Liver (tissue), 10 donors: ENCODE results near the gene TMEM116. TPM values are rescaled to one million over a fixed set of nuclear protein-coding genes. Genes with fewer than 3 reads are reported as not detected.

Source experiments
- DNase-seq: peaks from one replicate; pipeline ENCODE4 v3.0.0-alpha.2; 2017; ENCODE audit warnings: low spot score
- H3K27ac ChIP-seq, 2 donors: one replicate each; pipeline ENCODE4 v1.7.0; 2013; ENCODE audit warnings: inconsistent platforms in 2 of 2, low read length in 2 of 2, control low read depth in 1 of 2, low read depth in 1 of 2, mild to moderate bottlenecking in 1 of 2
- H3K27me3 ChIP-seq, 4 donors: one replicate each; pipeline versions ENCODE4 v1.6.1 to v1.7.0; 2013; ENCODE audit warnings: low read length in 3 of 4, inconsistent platforms in 1 of 4, mild to moderate bottlenecking in 1 of 4, moderate library complexity in 1 of 4; ENCODE audit not compliant: control insufficient read depth in 4 of 4, insufficient read depth in 4 of 4
- H3K36me3 ChIP-seq, 4 donors: one replicate each; pipeline versions ENCODE4 v1.6.1 to v1.7.0; 2013; ENCODE audit warnings: low read length in 3 of 4, mild to moderate bottlenecking in 3 of 4, low read depth in 1 of 4, moderate library complexity in 1 of 4; ENCODE audit not compliant: control insufficient read depth in 4 of 4, insufficient read depth in 3 of 4
- H3K4me1 ChIP-seq, 4 donors: one replicate each; pipeline versions ENCODE4 v1.6.1 to v1.7.0; 2013; ENCODE audit warnings: low read length in 3 of 4, mild to moderate bottlenecking in 3 of 4, moderate library complexity in 1 of 4; ENCODE audit not compliant: control insufficient read depth in 4 of 4, insufficient read depth in 4 of 4
- H3K4me3 ChIP-seq, 3 donors: one replicate each; pipeline versions ENCODE4 v1.6.1 to v1.7.0; 2013; ENCODE audit warnings: low read length in 3 of 3, control low read depth in 1 of 3, low read depth in 1 of 3, mild to moderate bottlenecking in 1 of 3
- H3K9ac ChIP-seq, 2 donors: one replicate each; pipeline ENCODE4 v1.7.0; 2013; ENCODE audit warnings: low read length in 2 of 2, mild to moderate bottlenecking in 2 of 2, moderate library complexity in 2 of 2, control low read depth in 1 of 2, low read depth in 1 of 2
- H3K9me3 ChIP-seq, 4 donors: one replicate each; pipeline versions ENCODE4 v1.6.1 to v1.7.0; 2013; ENCODE audit warnings: low read length in 3 of 4; ENCODE audit not compliant: control insufficient read depth in 4 of 4
- EGR1 ChIP-seq, 2 donors: IDR thresholded peaks; 2 replicates each; pipeline ENCODE4 v1.6.1; 2016 to 2018; ENCODE audit warnings: antibody characterized with exemption in 2 of 2, low read depth in 2 of 2
- FOXA2 ChIP-seq: IDR thresholded peaks from 2 replicates; pipeline ENCODE4 v1.6.1; 2016; ENCODE audit warnings: antibody characterized with exemption
- GABPA ChIP-seq, 2 donors: IDR thresholded peaks in 1 of 2; conservative IDR thresholded peaks in 1 of 2; 2 replicates each; pipeline ENCODE4 v1.6.1; 2016; ENCODE audit warnings: antibody characterized with exemption in 2 of 2, mild to moderate bottlenecking in 1 of 2, moderate library complexity in 1 of 2
- HNF4A ChIP-seq, 2 donors: conservative IDR thresholded peaks; 2 replicates each; pipeline ENCODE4 v1.6.1; 2016; ENCODE audit warnings: antibody characterized with exemption in 2 of 2, mild to moderate bottlenecking in 2 of 2
- HNF4G ChIP-seq: IDR thresholded peaks from 2 replicates; pipeline ENCODE4 v1.6.1; 2016; ENCODE audit warnings: antibody characterized with exemption
- JUND ChIP-seq, 2 donors: IDR thresholded peaks; 2 replicates each; pipeline ENCODE4 v1.6.1; 2016; ENCODE audit warnings: antibody characterized with exemption in 2 of 2
- NR2F2 ChIP-seq: IDR thresholded peaks from 2 replicates; pipeline ENCODE4 v1.6.1; 2016; ENCODE audit warnings: antibody characterized with exemption
- SP1 ChIP-seq: IDR thresholded peaks from 2 replicates; pipeline ENCODE4 v1.6.1; 2018; ENCODE audit warnings: antibody characterized with exemption, mild to moderate bottlenecking
- TAF1 ChIP-seq: conservative IDR thresholded peaks from 2 replicates; pipeline ENCODE4 v1.6.1; 2016; ENCODE audit warnings: antibody characterized with exemption, mild to moderate bottlenecking
- WGBS: extraction: QIAGEN DNeasy Blood & Tissue Kit; methylation state at CpG from one replicate; pipeline ENCODE4 v1.1.7; 2013; 5-methylcytosine and 5-hydroxymethylcytosine counted together
- polyA plus RNA-seq, 2 donors: library from polyadenylated mRNA; stranded (reverse) in 1 of 2; unstranded in 1 of 2; fragments of 200-250 nt in 1 of 2; fragments of >200 nt in 1 of 2; fragmentation: Nextera tagmentation in 1 of 2; extraction: Ambion mirVana in 1 of 2; gene quantifications; one replicate each; pipeline versions ENCODE4 v1.2.1 to v1.2.3, GENCODE V29; 2013 to 2015
- small RNA-seq: library from RNA; depleted of rRNA; stranded (forward); fragments of <200 nt; gene quantifications from one replicate; pipeline ENCODE3, GENCODE V24; 2014
- total RNA-seq, 2 donors: library from RNA; depleted of rRNA; stranded (reverse); fragments of >200 nt; gene quantifications; one replicate each; pipeline ENCODE4 v1.2.3, GENCODE V29; 2014
- TF ChIP-seq, protein P1 (sequence below): IDR thresholded peaks from 2 replicates; pipeline ENCODE4 v1.6.1; 2016; ENCODE audit warnings: antibody characterized with exemption
- TF ChIP-seq, protein P2 (sequence below): IDR thresholded peaks from 2 replicates; pipeline ENCODE4 v1.6.1; 2016; ENCODE audit warnings: antibody characterized with exemption, mild to moderate bottlenecking
- donor health status: healthy.
- donor health status: healthy.
- donor health status: healthy.
- donor health status: healthy.
- donor health status: healthy.

The TMEM116 gene
- total and polyA plus RNA-seq, 4 donors: 4.9 to 11.6 (median 6.6) TPM

DNA sequence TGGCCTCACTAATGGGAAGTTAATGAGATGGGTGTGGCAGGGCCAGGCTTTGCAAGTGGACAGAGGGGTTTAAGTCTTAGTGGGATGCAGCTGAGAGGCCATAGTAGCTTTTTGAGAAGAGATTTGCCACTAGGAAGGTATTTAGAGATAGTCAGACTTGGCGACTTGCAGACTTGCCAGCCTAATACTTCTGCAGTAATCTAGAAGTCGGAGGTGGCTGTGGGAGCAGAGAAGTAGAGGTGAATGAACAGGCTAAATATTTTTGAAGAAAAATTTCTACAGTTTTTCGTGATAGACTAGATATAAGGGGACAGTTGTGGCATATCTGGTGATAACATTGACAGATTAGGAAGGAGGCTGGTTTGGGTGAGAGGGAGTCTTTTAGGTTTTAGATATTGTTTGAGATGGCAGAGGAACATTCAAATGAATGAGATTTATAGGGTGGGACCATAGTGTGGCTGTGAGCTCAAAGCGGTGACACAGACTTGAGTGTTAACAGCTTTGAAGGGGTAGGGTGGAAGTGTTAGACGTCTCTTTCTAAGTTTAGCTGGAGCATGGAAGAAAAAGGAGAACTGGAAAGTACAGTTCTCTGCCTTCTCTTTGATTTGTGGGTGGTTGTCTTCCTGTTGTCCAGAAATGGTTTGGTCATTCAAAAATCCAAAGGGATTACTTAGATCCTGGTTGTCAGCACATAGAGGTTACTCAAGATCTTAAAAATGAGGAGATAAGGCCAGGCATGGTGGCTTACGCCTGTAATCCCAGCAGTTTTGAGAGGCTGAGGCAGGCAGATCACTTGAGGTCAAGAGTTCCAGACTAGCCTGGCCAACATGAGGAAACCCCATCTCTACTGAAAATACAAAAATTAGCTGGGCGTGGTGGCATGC, 126.1 kb downstream of the TMEM116 start (continued):
- TF ChIP-seq JUND (IDR thresholded peaks at IDR 0.05) (no peak), TAF1 (no peak), HNF4A (conservative IDR thresholded peaks at IDR 0.05) (no peak)
- TF ChIP-seq, protein P1, sequence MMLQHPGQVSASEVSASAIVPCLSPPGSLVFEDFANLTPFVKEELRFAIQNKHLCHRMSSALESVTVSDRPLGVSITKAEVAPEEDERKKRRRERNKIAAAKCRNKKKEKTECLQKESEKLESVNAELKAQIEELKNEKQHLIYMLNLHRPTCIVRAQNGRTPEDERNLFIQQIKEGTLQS: no peak

DNA sequence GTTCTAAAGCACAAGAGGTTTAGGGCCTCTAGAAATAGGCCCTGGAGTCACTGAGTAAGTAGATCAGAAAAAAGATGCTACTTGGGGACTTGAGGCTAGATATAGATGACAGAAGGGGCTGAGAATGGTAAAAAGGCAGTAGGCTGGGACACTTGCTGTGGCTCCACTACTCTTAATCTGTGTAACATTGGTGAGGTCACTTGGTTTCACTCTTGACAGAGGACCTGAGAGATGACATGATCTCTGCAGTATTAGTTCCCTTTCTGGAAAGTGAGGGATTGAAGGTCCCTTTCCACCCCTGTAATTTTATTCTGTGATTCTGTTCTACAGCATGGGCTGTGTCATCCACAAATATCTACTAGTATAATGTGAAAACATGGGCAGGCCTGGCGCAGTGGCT, 131.2 kb downstream of the TMEM116 start:
- TF ChIP-seq HNF4G: no peak
- TF ChIP-seq, protein P2, sequence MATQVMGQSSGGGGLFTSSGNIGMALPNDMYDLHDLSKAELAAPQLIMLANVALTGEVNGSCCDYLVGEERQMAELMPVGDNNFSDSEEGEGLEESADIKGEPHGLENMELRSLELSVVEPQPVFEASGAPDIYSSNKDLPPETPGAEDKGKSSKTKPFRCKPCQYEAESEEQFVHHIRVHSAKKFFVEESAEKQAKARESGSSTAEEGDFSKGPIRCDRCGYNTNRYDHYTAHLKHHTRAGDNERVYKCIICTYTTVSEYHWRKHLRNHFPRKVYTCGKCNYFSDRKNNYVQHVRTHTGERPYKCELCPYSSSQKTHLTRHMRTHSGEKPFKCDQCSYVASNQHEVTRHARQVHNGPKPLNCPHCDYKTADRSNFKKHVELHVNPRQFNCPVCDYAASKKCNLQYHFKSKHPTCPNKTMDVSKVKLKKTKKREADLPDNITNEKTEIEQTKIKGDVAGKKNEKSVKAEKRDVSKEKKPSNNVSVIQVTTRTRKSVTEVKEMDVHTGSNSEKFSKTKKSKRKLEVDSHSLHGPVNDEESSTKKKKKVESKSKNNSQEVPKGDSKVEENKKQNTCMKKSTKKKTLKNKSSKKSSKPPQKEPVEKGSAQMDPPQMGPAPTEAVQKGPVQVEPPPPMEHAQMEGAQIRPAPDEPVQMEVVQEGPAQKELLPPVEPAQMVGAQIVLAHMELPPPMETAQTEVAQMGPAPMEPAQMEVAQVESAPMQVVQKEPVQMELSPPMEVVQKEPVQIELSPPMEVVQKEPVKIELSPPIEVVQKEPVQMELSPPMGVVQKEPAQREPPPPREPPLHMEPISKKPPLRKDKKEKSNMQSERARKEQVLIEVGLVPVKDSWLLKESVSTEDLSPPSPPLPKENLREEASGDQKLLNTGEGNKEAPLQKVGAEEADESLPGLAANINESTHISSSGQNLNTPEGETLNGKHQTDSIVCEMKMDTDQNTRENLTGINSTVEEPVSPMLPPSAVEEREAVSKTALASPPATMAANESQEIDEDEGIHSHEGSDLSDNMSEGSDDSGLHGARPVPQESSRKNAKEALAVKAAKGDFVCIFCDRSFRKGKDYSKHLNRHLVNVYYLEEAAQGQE: no peak
- TF ChIP-seq SP1: no peak
- no peak for TF ChIP-seq JUND (IDR thresholded peaks at IDR 0.05)
- TF ChIP-seq TAF1: no peak
- no peak for TF ChIP-seq GABPA (IDR thresholded peaks at IDR 0.05 in 1 of 2, conservative IDR thresholded peaks at IDR 0.05 in 1 of 2)
- TF ChIP-seq NR2F2: no peak
- no peak for TF ChIP-seq HNF4A (conservative IDR thresholded peaks at IDR 0.05)
- TF ChIP-seq FOXA2: no peak
- no peak for TF ChIP-seq EGR1 (IDR thresholded peaks at IDR 0.05; ENCODE audit: low read depth in 2 of 2)
- 98% methylated on average over 1 of the region's 1 CpG for WGBS
- Histone ChIP-seq H3K27me3 (no peaks in the 10 kb centered on the region), H3K27ac (no peak overlapping the region), H3K4me1 (no peaks in the 10 kb centered on the region), H3K36me3 (peaks cover 7 to 55% (median 39%) of the 10 kb centered on the region in 4 donors), H3K9ac (no peak overlapping the region), H3K4me3 (no peak overlapping the region), H3K9me3 (no peaks in the 10 kb centered on the region)
- no peak for DNase-seq

Small RNA genes within 50 kb of the gene (small RNA-seq; reads per million reads assigned to genes)
- gene AC004024.1: not detected
- not detected for gene MIR3657

Other genes with a start within 250 kb of the TMEM116 start
- gene ALDH2, start 246.2 kb downstream of the TMEM116 start, total RNA-seq: 100 to 1,000 TPM in 1 of 2 donors, 10 to 100 TPM in 1; 93.1 to 333 TPM
- gene ALDH2, start 246.2 kb downstream of the TMEM116 start, polyA plus RNA-seq: 100 to 1,000 TPM; 813 to 849 TPM
- 10 to 100 TPM; 11.0 to 26.3 TPM for gene MAPKAPK5, start 170.9 kb downstream of the TMEM116 start, total RNA-seq
- 10 to 100 TPM; 10.9 to 14.1 TPM for gene MAPKAPK5, start 170.9 kb downstream of the TMEM116 start, polyA plus RNA-seq
- gene ERP29, start 261 bp upstream of the TMEM116 start, total RNA-seq: 10 to 100 TPM; 35.6 to 52.1 TPM
- 100 to 1,000 TPM in 1 of 2 donors, 10 to 100 TPM in 1; 62.2 to 140 TPM for gene ERP29, start 261 bp upstream of the TMEM116 start, polyA plus RNA-seq
- gene NAA25, start 95.6 kb upstream of the TMEM116 start, total RNA-seq: 10 to 100 TPM; 10.2 to 17.7 TPM
- 10 to 100 TPM in 1 of 2 donors, 1 to 10 TPM in 1; 3.1 to 11.3 TPM for gene NAA25, start 95.6 kb upstream of the TMEM116 start, polyA plus RNA-seq
- 10 to 100 TPM; 18.0 to 19.3 TPM for gene TRAFD1, start 112.4 kb upstream of the TMEM116 start, total RNA-seq
- gene TRAFD1, start 112.4 kb upstream of the TMEM116 start, polyA plus RNA-seq: 1 to 10 TPM; 7.0 to 8.4 TPM